ENCODE data around the gene SDC3. TPM values are rescaled to one million over a fixed set of nuclear protein-coding genes. Genes with fewer than 3 reads are reported as not detected.

Gene SDC3
- total and polyA plus RNA-seq, 10 of the 15 experiments (the other 5 are each of a cell fraction or from before 2014, with no cell fraction given) = under 0.01 to 0.46 (median 0.07) TPM; not detected in 2

- no peaks in the 10 kb centered on the region for H3K79me2 ChIP-seq (ENCODE audit: control insufficient read depth, insufficient read depth, low read length)
- SMC1A ChIA-PET (ENCODE audit: uncharacterized antibody, unreplicated experiment) = interaction anchor here (0.6 to 6.4 kb wide), 11 partner anchors 10 to 150 kb away, joined by 3 to 49 read pairs (median 5); no protein-coding TSS in a partner anchor
- DNase-seq (ENCODE audit: low read depth, low spot score) (no peak), ATAC-seq (peak; percentile 91), FAIRE-seq (peak; percentile 96)
- POLR2A ChIA-PET = no interaction called here
- 39% methylated on average over 6 of the region's 6 CpGs for WGBS (ENCODE audit: insufficient coverage, insufficient replicate concordance, low lambda C conversion rate, missing lambda C conversion rate)
- no peak overlapping the region for H3K9ac ChIP-seq (ENCODE audit: control insufficient read depth, insufficient read depth, low read length)
- in situ Hi-C loops (cut with MboI) = no loop called here
- H3K4me1 ChIP-seq (ENCODE audit: control insufficient read depth, insufficient read depth, low read length) = no peaks in the 10 kb centered on the region; the same call in 1 of the 2 replicates
- H3K27me3 ChIP-seq (replicated peaks in 1 of 2; ENCODE audit: control insufficient read depth in 2 of 2, insufficient read depth in 2 of 2, low read length in 1 of 2) = no peaks in the 10 kb centered on the region
- no peaks in the 10 kb centered on the region for H3K9me3 ChIP-seq (replicated peaks; ENCODE audit: control insufficient read depth, insufficient read depth, low read length)
- H3K4me2 ChIP-seq (ENCODE audit: control insufficient read depth, insufficient read depth) = no peak overlapping the region
- no peak overlapping the region for H2AFZ ChIP-seq (ENCODE audit: control insufficient read depth, low read depth, low read length)
- no peak overlapping the region for H3K27ac ChIP-seq (ENCODE audit: control insufficient read depth, insufficient read depth)
- intact Hi-C loops (cut with micrococcal nuclease; ENCODE audit: unreplicated experiment) = loop anchor here (2.0 to 5.0 kb wide), 3 partner anchors 127 to 211 kb away; no protein-coding TSS in a partner anchor
- no peaks in the 10 kb centered on the region for H4K20me1 ChIP-seq (ENCODE audit: control insufficient read depth, insufficient read depth)
- RAD21 ChIA-PET (ENCODE audit: unreplicated experiment) = interaction anchor here (0.7 to 1.8 kb wide), 12 partner anchors 15 to 419 kb away, joined by 3 to 19 read pairs (median 4); no protein-coding TSS in a partner anchor
- peaks cover 8 to 12% of the 10 kb centered on the region in 2 experiments; a peak in 3 of 4 replicates for H3K36me3 ChIP-seq (ENCODE audit: control insufficient read depth in 2 of 2, insufficient read depth in 2 of 2, low read length in 1 of 2)
- no peak overlapping the region for H3K4me3 ChIP-seq
- no TSS peak for BruUV-seq (replicated peaks)
- CTCF ChIA-PET = interaction anchor here (1.0 to 12.7 kb wide), 14 partner anchors 10 to 209 kb away, joined by 3 to 119 read pairs (median 8); no protein-coding TSS in a partner anchor
- TF ChIP-seq WRNIP1 (IDR thresholded peaks at IDR 0.05; ENCODE audit: borderline replicate concordance, low read depth, low read length) = 0 out of 2 replicates have a peak, but pooled peaks have one; percentile 36
- TF ChIP-seq ZBED1 (IDR thresholded peaks at IDR 0.05; ENCODE audit: borderline replicate concordance) = no peak
- TF ChIP-seq SP1 (IDR thresholded peaks at IDR 0.05; ENCODE audit: low read depth, low read length) = no peak
- no peak for TF ChIP-seq BCL11A (IDR thresholded peaks at IDR 0.05; ENCODE audit: low read depth, low read length)
- 0 out of 2 replicates have a peak, but pooled peaks have one; percentile 41 for TF ChIP-seq POLR2AphosphoS5 (IDR thresholded peaks at IDR 0.05; ENCODE audit: low read length)
- peak; percentile 24 for TF ChIP-seq PBX3 (IDR thresholded peaks at IDR 0.05; ENCODE audit: insufficient replicate concordance, low read depth, low read length)
- peak; percentile 69 to 80 (median 79) for TF ChIP-seq CTCF (IDR thresholded peaks at IDR 0.05 in 2 of 3, conservative IDR thresholded peaks at IDR 0.05 in 1 of 3; ENCODE audit: control insufficient read depth in 2 of 3, extremely low read depth in 1 of 3, insufficient read depth in 1 of 3, low read depth in 3 of 3, low read length in 3 of 3)
- 0 out of 2 replicates have a peak, but pooled peaks have one; percentile 12 for TF ChIP-seq CHD2 (IDR thresholded peaks at IDR 0.05; ENCODE audit: borderline replicate concordance, low read depth, low read length)
- TF ChIP-seq NFIC (IDR thresholded peaks at IDR 0.05; ENCODE audit: low read depth, low read length) = no peak
- no peak for TF ChIP-seq MTA3 (IDR thresholded peaks at IDR 0.05; ENCODE audit: borderline replicate concordance, low read length)
- no peak for TF ChIP-seq USF1 (IDR thresholded peaks at IDR 0.05; ENCODE audit: borderline replicate concordance, extremely low read length, insufficient read depth, low read depth, low read length)
- no peak for TF ChIP-seq MTA2 (IDR thresholded peaks at IDR 0.05; ENCODE audit: low read depth)
- TF ChIP-seq NRF1 (conservative IDR thresholded peaks at IDR 0.05; ENCODE audit: low read depth, low read length) = no peak
- TF ChIP-seq TARDBP (IDR thresholded peaks at IDR 0.05; ENCODE audit: borderline replicate concordance) = no peak
- TF ChIP-seq NFXL1 (IDR thresholded peaks at IDR 0.05; ENCODE audit: borderline replicate concordance) = no peak
- no peak for TF ChIP-seq SPI1 (IDR thresholded peaks at IDR 0.05; ENCODE audit: borderline replicate concordance, insufficient read depth, low read depth, low read length)
- TF ChIP-seq PML (IDR thresholded peaks at IDR 0.05; ENCODE audit: low read length) = 0 out of 2 replicates have a peak, but pooled peaks have one; percentile 28
- TF ChIP-seq YY1 (IDR thresholded peaks at IDR 0.05; ENCODE audit: low read depth, low read length) = peak; percentile 47; the same call in 1 of the 2 replicates
- no peak for TF ChIP-seq ATF7 (IDR thresholded peaks at IDR 0.05; ENCODE audit: low read depth)
- TF ChIP-seq RAD21 (IDR thresholded peaks at IDR 0.05; ENCODE audit: insufficient read depth, low read depth, low read length) = peak; percentile 78
Observed at GRCh38 chr1:30929135-30929889, 20.8 kb upstream of the SDC3 start.
